ENCODE measurements around the gene WDR90.

Gene WDR90

DNA sequence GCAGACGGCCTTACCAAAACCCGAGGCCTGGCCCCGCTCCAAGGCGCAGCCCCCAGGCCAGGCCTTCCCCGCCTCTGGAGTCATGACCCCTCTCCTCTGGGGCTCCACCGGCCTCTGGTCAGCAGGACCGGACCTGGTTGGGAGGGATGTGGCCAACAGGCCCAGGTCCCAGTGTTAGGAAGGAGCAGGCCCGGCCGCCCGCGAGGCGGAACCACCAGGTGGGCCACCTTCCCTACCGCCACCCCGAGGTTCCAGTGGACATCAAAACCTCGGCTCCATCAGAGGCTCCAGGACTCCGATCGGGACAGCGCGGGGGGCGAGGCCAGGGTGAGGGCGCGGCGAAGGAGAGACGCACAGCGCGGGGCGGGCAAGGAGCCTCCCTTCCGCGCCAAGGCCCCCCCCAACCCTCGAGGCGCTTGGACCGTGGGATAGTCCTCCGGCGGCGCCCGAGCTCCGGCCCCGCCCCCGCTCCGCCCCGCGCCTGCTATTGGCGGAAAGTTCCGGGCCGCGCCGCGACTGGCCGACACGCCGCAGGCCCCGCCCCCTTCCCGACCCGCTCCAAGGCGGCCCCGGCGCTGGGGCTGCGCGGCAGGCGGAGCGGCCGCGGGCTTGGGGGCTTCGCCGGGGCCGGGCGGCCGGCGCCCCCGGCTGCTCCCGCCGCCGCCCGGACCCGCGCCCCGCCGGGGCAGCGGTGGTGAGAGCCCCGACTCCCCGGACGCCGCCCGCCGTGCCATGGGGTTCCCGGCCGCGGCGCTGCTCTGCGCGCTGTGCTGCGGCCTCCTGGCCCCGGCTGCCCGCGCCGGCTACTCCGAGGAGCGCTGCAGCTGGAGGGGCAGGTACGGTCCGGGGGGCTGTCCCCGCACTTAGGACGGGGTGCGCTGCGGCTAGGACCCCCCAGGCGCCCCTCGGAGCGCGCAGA lies 65.7 kb downstream of the WDR90 start, which contains the start of gene METRN:
Gene METRN, plus strand, starts transcription at position 561 of the 919 bp plus-strand sequence. Its CDS starts 172 bp downstream, at position 733.
- H3K4me3 ChIP-seq (ENCODE audit: low read length), result peak within 1 kb of the TSS; percentile 46
- no peak within 1 kb of the TSS for H3K9ac ChIP-seq (ENCODE audit: low read length)
- peaks cover 43% of the 10 kb centered on the region for H3K27me3 ChIP-seq (ENCODE audit: control insufficient read depth, insufficient read depth, low read length)
- no peak within 1 kb of the TSS for H3K27ac ChIP-seq (ENCODE audit: low read length)
- no peaks in the 10 kb centered on the region for H3K9me3 ChIP-seq (ENCODE audit: control insufficient read depth, low read depth, low read length)
- H3K36me3 ChIP-seq (ENCODE audit: control insufficient read depth, low read depth, low read length), result no peaks in the 10 kb centered on the region
- peaks cover 13% of the 10 kb centered on the region for H3K4me1 ChIP-seq (ENCODE audit: control insufficient read depth, low read depth, low read length)

- Histone ChIP-seq H3K27ac (ENCODE audit: low read length) (no peak overlapping the region), H3K4me3 (ENCODE audit: low read length) (peak overlapping the region; percentile 46), H3K27me3 (ENCODE audit: control insufficient read depth, insufficient read depth, low read length) (peaks cover 42% of the 10 kb centered on the region), H3K36me3 (ENCODE audit: control insufficient read depth, low read depth, low read length) (no peaks in the 10 kb centered on the region), H3K9me3 (ENCODE audit: control insufficient read depth, low read depth, low read length) (no peaks in the 10 kb centered on the region), H3K9ac (ENCODE audit: low read length) (no peak overlapping the region), H3K4me1 (ENCODE audit: control insufficient read depth, low read depth, low read length) (peaks cover 18% of the 10 kb centered on the region)
Observed at GRCh38 chr16:715477-716199, 66.5 kb downstream of the WDR90 start.

- Histone ChIP-seq H3K9ac (ENCODE audit: low read length) (no peak overlapping the region), H3K36me3 (ENCODE audit: control insufficient read depth, low read depth, low read length) (no peaks in the 10 kb centered on the region), H3K4me3 (ENCODE audit: low read length) (peak overlapping the region; percentile 46), H3K27ac (ENCODE audit: low read length) (no peak overlapping the region), H3K27me3 (ENCODE audit: control insufficient read depth, insufficient read depth, low read length) (peaks cover 37% of the 10 kb centered on the region), H3K4me1 (ENCODE audit: control insufficient read depth, low read depth, low read length) (peaks cover 18% of the 10 kb centered on the region), H3K9me3 (ENCODE audit: control insufficient read depth, low read depth, low read length) (no peaks in the 10 kb centered on the region)
Observed at GRCh38 chr16:716200-716568, 67.0 kb downstream of the WDR90 start.

DNA sequence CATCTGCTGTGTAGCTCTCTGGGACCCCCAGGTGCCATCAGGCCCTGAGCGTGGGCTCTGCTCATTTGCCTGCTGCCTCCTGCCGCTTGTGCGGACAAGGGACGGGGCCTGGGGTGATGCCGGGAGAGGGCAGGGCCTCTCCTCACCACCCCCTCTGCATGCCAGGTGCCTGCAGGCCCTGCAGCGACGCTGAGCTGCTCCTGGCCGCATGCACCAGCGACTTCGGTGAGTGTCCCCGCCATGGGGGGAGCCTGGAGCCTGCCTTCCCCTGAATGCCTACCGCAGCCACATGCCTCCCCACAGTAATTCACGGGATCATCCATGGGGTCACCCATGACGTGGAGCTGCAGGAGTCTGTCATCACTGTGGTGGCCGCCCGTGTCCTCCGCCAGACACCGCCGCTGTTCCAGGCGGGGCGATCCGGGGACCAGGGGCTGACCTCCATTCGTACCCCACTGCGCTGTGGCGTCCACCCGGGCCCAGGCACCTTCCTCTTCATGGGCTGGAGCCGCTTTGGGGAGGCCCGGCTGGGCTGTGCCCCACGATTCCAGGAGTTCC lies 67.7 kb downstream of the WDR90 start:
- peaks cover 18% of the 10 kb centered on the region for H3K4me1 ChIP-seq (ENCODE audit: control insufficient read depth, low read depth, low read length)
- H3K27me3 ChIP-seq (ENCODE audit: control insufficient read depth, insufficient read depth, low read length), result peaks cover 34% of the 10 kb centered on the region
- no peaks in the 10 kb centered on the region for H3K9me3 ChIP-seq (ENCODE audit: control insufficient read depth, low read depth, low read length)
- no peaks in the 10 kb centered on the region for H3K36me3 ChIP-seq (ENCODE audit: control insufficient read depth, low read depth, low read length)
- H3K9ac ChIP-seq (ENCODE audit: low read length), result no peak overlapping the region
- H3K27ac ChIP-seq (ENCODE audit: low read length), result no peak overlapping the region
- H3K4me3 ChIP-seq (ENCODE audit: low read length), result no peak overlapping the region
